Thyroid gland (tissue), 4 donors: ENCODE data around the gene DMXL1. TPM values are rescaled to one million over a fixed set of nuclear protein-coding genes. Genes with fewer than 3 reads are reported as not detected.
"Not testable (repeated sequence)": the region's sequence is repeated elsewhere in the genome, so short reads cannot be mapped to it uniquely, and the experiment has no call there.

ENCODE experiments used
- DNase-seq, 2 donors: peaks; one replicate each; pipeline ENCODE4 v3.0.0-alpha.2; 2019
- H3K27ac ChIP-seq, 3 donors: fragments of 200-600 bp; sonication (generic); 1 replicate in 2 of 3; 2 replicates in 1 of 3; pipeline ENCODE4 v1.5.1; 2016 to 2019; ENCODE audit warnings: mild to moderate bottlenecking in 1 of 3, moderate library complexity in 1 of 3
- H3K27me3 ChIP-seq: fragments of 200-600 bp; sonication (generic); one replicate; pipeline ENCODE4 v1.5.1; 2019
- H3K36me3 ChIP-seq, 2 donors: fragments of 200-600 bp; sonication (generic); one replicate each; pipeline ENCODE4 v1.5.1; 2016 to 2019
- H3K4me1 ChIP-seq, 2 donors: fragments of 200-600 bp; sonication (generic); one replicate each; pipeline ENCODE4 v1.5.1; 2017 to 2019
- H3K4me3 ChIP-seq, 3 donors: fragments of 200-600 bp; sonication (generic); replicated peaks in 1 of 3; 1 replicate in 2 of 3; 2 replicates in 1 of 3; pipeline ENCODE4 v1.5.1; 2016; ENCODE audit warnings: mild to moderate bottlenecking in 1 of 3
- H3K9me3 ChIP-seq: fragments of 200-600 bp; sonication (generic); one replicate; pipeline ENCODE4 v1.5.1; 2017
- POLR2A ChIP-seq, 2 donors: fragments of 450-650 bp; IDR thresholded peaks; one replicate each; pipeline ENCODE4 v1.6.1; 2017; ENCODE audit warnings: antibody characterized with exemption in 2 of 2, mild to moderate bottlenecking in 2 of 2, moderate library complexity in 1 of 2
- WGBS, 2 donors: methylation state at CpG; one replicate each; pipeline ENCODE4 v1.1.5; 2017; 5-methylcytosine and 5-hydroxymethylcytosine counted together
- intact Hi-C: fragments of 100-400 bp; cut with DNase I; formaldehyde crosslinking; loops from one replicate; pipeline ENCODE4 v1.15.1; 2023
- total RNA-seq, 4 donors: library from RNA; depleted of rRNA; stranded (reverse); fragments of >200 nt; gene quantifications; one replicate each; pipeline ENCODE4 v1.2.3, GENCODE V29; 2016
- TF ChIP-seq, protein P1 (sequence below), 6 experiments: fragments of 200-600 bp in 3 of 6; fragments of 450-650 bp in 3 of 6; sonication (generic) in 3 of 6; IDR thresholded peaks; one replicate each; pipeline ENCODE4 v1.5.1; 2016 to 2019; ENCODE audit warnings: antibody characterized with exemption in 6 of 6, mild to moderate bottlenecking in 2 of 6, inconsistent platforms in 1 of 6, moderate library complexity in 1 of 6

DMXL1 gene
- total RNA-seq, 4 donors from 2014 or later, result 90.8 to 158 (median 95.4) TPM

DNA sequence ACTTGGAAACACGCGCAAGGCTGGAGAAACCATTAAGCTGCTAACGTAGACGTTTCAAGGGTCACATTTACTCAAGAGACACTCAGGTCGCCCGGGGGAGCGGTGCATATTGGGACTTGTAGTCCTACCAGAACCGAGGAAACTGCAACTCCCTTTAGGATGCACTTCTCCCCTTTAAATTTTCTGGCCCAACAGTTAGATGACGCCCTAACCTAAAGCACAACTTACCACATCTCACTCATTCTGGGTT, 384 bp upstream of the DMXL1 start:
- Histone ChIP-seq H3K36me3 (no peaks in the 10 kb centered on the region), H3K27me3 (no peaks in the 10 kb centered on the region), H3K4me1 (peaks cover 10 to 19% of the 10 kb centered on the region in 2 donors), H3K27ac (peak overlapping the region; percentile 88 to 97 (median 93)), H3K4me3 (peak overlapping the region; percentile 9 to 73 (median 44)), H3K9me3 (no peaks in the 10 kb centered on the region)
- DNase-seq, result peak in 1 of 2 donors; percentile 88
- no peak for TF ChIP-seq POLR2A (IDR thresholded peaks at IDR 0.05)
- TF ChIP-seq, protein P1, sequence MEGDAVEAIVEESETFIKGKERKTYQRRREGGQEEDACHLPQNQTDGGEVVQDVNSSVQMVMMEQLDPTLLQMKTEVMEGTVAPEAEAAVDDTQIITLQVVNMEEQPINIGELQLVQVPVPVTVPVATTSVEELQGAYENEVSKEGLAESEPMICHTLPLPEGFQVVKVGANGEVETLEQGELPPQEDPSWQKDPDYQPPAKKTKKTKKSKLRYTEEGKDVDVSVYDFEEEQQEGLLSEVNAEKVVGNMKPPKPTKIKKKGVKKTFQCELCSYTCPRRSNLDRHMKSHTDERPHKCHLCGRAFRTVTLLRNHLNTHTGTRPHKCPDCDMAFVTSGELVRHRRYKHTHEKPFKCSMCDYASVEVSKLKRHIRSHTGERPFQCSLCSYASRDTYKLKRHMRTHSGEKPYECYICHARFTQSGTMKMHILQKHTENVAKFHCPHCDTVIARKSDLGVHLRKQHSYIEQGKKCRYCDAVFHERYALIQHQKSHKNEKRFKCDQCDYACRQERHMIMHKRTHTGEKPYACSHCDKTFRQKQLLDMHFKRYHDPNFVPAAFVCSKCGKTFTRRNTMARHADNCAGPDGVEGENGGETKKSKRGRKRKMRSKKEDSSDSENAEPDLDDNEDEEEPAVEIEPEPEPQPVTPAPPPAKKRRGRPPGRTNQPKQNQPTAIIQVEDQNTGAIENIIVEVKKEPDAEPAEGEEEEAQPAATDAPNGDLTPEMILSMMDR (IDR thresholded peaks at IDR 0.05), result no peak
- intact Hi-C loops, result no loop called here
- WGBS, 2 donors, result 0 to 1% methylated on average over 9 of the region's 9 CpGs

DNA sequence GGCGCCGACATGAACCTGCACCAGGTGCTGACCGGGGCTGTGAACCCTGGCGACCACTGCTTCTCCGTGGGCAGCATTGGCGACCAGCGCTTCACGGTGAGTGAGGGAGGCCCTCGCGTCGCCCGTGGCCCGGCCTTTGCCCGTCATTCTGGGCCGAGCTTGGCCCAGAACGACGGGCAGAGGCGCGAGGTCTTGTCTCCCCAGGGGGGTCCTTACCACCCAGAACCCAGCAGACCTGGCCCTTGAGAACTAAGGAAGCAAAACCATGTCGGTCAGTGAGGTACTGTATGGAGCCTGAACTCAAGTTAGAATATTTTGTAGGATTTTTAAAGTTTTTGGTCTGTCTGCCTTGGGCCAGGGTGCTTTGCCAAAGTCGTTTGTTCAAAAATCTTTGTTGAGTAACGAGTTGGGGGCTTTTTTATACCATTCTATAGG, 691 bp downstream of the DMXL1 start:
- no peaks in the 10 kb centered on the region for H3K9me3 ChIP-seq
- peak overlapping the region; percentile 91 to 97 (median 93) for H3K27ac ChIP-seq
- no peak for DNase-seq
- intact Hi-C loops, result no loop called here
- 0 to 1% methylated on average over 11 to 14 of the region's 22 CpGs for WGBS, 2 donors
- TF ChIP-seq, protein P1 (IDR thresholded peaks at IDR 0.05), result no peak
- no peak for TF ChIP-seq POLR2A (IDR thresholded peaks at IDR 0.05)
- no peaks in the 10 kb centered on the region for H3K27me3 ChIP-seq
- H3K4me3 ChIP-seq, result peak overlapping the region; percentile 38 to 94 (median 73)
- peaks cover 16 to 19% of the 10 kb centered on the region in 2 donors for H3K4me1 ChIP-seq
- H3K36me3 ChIP-seq, result no peaks in the 10 kb centered on the region

GRCh38 chr5:119072496-119072895, 1.6 kb downstream of the DMXL1 start:
- intact Hi-C loops, result no loop called here
- no peak for TF ChIP-seq POLR2A (IDR thresholded peaks at IDR 0.05)
- TF ChIP-seq, protein P1 (IDR thresholded peaks at IDR 0.05), result no peak
- Histone ChIP-seq H3K9me3 (no peaks in the 10 kb centered on the region), H3K27me3 (no peaks in the 10 kb centered on the region), H3K4me1 (peaks cover 17 to 19% of the 10 kb centered on the region in 2 donors), H3K4me3 (no peak overlapping the region), H3K36me3 (no peaks in the 10 kb centered on the region), H3K27ac (peak overlapping the region in 2 of 3 donors; percentile 93 to 97)
- no peak for DNase-seq
- WGBS, 2 donors, result 56 to 65% methylated on average over 2 of the region's 2 CpGs

GRCh38 chr5:119073746-119074337, 3.0 kb downstream of the DMXL1 start:
- H3K27ac ChIP-seq, H3K4me3 ChIP-seq, H3K36me3 ChIP-seq, H3K27me3 ChIP-seq, intact Hi-C loops, H3K9me3 ChIP-seq, DNase-seq: not testable (repeated sequence)
- 89 to 90% methylated on average over 9 of the region's 9 CpGs for WGBS, 2 donors
- H3K4me1 ChIP-seq, result peaks cover 20 to 21% of the 10 kb centered on the region in 2 donors

- intact Hi-C loops, result no loop called here
- Histone ChIP-seq H3K27me3 (no peaks in the 10 kb centered on the region), H3K4me1 (peaks cover 25 to 27% of the 10 kb centered on the region in 2 donors), H3K27ac (no peak overlapping the region), H3K36me3 (no peaks in the 10 kb centered on the region), H3K4me3 (no peak overlapping the region), H3K9me3 (no peaks in the 10 kb centered on the region)
- DNase-seq, result no peak
- WGBS, 2 donors, result 88 to 93% methylated on average over 3 of the region's 3 CpGs
- TF ChIP-seq, protein P1 (IDR thresholded peaks at IDR 0.05), result no peak
These were observed 3.5 kb downstream of the DMXL1 start for GRCh38 chr5:119074419-119074818.

DNA sequence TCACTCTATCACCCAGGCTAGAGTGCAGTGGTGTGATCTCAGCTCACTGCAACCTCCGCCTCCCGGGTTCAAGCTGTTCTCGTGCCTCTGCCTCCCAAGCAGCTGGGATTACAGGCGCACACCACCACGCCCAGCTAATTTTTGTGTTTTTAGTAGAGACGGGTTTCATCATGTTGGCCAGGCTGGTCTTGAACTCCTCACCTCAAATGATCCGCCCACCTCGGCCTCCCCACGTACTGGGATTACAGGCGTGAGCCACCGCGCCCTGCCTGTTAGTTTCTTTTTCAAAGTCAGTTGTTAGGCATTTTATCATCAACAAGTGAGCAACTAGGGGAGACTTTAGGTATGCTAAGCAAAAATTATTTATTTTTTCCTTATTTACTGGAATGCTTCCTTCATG, 4.4 kb downstream of the DMXL1 start:
- WGBS, 2 donors, result 96 to 97% methylated on average over 12 of the region's 12 CpGs
- intact Hi-C loops, H3K27ac ChIP-seq, H3K4me3 ChIP-seq, H3K9me3 ChIP-seq, DNase-seq, H3K27me3 ChIP-seq, H3K36me3 ChIP-seq: not testable (repeated sequence)
- H3K4me1 ChIP-seq, result peaks cover 21 to 26% of the 10 kb centered on the region in 2 donors
